GM21423 (cell line): ENCODE results near the gene AP1M2.
"Not testable (repeated sequence)": the region's sequence is repeated elsewhere in the genome, so short reads cannot be mapped to it uniquely, and the experiment has no call there.

ENCODE experiments used
- ATAC-seq: cut with Tn5 transposase; IDR thresholded peaks from one replicate; pipeline ENCODE4 v1.9.1; 2021; ENCODE audit warnings: mild to moderate bottlenecking, moderate library complexity; ENCODE audit not compliant: unreplicated experiment

AP1M2 gene

DNA sequence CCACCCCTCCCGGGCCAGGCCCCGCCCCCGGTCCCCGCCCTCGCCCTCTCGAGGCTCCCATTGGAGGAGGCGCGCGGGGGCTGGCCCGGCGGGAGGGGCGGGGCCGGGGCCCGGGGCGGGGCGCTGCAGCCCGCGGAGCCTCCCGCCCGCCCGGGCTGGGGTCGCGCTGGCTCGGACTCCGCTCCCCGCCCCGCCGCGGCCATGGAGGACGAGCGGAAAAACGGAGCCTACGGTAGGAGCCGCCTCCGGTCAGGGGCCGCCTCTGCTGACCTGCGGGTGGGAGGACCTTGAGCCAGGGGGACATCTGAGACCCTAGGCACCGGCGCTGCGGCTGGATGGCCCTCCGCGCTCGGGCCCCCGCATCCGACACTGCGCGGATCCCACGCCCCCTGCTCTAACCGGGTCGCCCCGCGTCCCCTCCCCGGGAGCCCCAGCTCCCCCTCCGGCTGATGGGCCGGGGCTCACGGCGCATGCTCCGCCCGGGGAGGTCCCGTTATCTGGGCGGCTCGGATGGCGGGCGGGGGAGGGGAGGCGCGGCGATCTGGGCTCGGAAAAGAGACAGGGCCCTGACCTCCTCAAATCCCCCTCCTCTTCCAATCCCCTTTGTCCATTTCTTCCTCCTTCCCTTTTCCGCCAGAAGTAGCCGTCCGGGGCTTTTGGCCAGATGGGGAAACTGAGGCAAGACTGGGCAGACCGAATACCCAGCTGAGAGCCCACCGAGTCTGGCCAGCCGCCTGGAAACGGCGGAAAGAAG is 15.4 kb upstream of the AP1M2 start:
- ATAC-seq = peak; percentile 56

DNA sequence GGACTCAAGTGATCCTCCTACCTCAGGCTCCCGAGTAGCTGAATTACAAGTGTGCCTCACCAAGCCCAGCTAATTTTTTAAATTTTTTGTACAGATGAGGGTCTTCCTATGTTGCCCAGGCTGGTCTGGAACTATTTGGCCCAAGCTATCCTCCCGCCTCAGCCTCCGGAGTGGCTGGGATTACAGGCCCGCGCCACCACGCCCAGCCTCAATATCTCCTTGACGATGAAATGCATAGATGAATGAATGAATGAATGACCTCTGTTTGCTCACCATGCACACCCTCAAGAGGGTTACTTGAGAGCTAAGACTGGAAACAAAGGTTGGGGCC is 14.9 kb upstream of the AP1M2 start:
- no peak for ATAC-seq

DNA sequence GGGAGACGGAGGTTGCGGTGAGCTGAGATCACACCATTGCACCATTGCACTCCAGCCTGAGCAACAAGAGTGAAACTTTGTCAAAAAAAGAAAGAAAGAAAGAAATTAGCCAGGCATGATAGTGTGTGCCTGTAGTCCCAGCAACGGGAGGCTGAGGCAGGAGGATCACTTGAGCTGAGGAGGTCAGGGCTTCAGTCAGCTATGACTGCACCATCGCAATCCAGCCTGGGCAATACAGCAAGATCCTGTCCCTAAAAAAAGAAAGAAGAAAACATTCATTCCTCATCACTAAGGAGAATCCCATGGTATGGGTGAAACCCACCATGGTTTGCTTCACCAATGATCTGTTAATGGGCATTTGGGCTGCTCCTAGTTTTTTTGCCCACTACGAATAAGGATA is 13.0 kb upstream of the AP1M2 start:
- ATAC-seq = no peak

DNA sequence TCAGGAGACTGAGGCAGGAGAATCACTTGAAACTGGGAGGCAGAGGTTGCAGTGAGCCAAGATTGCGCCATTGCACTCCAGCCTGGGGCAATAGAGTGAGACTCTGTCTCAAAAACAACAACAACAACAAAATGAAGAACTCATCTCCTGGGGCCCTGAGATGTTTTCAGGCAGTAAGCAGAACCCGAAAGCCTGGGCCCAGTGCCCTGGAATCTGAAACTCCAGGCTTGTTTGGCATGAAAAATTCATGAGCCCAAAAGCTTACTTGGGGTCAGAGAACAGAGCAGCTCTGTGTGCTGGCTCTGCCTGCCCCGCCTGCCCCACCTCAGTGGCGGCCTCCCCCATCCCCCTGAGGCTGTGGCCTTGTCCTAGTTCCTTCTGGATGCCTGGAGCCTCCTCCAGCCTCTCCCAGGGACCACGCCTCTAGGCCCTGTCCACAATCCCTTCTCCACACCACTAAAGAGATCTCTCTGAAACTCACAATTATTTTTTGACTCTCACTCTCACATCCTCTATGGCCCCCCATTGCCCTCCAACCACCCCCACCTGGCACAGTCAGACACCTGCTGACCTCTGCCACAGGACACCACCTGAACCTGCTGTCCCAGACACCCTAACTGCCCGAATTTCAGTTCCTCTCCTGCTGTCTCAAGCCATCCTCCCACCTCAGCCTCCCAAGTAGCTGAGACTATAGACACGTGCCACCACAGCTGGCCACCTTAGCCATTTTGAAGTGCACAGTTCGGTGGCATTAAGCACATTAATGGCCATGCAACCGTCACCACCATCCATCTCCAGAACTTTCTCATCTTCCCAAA is 6.9 kb upstream of the AP1M2 start:
- ATAC-seq = no peak

- no peak for ATAC-seq
Observed at GRCh38 chr19:10593148-10593547, 6.0 kb upstream of the AP1M2 start.

DNA sequence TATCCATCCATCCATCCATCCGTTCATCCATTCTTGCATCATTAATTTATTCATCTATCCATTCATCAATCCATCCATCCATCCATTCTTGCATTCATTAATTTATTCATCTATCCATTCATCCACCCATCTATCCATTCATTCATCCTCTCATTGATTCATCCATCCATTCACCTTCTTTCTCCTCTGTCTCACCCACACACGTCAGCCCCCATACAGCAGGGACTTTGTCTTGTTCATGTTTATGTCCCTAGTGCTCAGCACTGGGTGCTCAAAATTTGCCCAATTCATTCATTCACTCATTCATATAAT is 683 bp upstream of the AP1M2 start:
- ATAC-seq = no peak

DNA sequence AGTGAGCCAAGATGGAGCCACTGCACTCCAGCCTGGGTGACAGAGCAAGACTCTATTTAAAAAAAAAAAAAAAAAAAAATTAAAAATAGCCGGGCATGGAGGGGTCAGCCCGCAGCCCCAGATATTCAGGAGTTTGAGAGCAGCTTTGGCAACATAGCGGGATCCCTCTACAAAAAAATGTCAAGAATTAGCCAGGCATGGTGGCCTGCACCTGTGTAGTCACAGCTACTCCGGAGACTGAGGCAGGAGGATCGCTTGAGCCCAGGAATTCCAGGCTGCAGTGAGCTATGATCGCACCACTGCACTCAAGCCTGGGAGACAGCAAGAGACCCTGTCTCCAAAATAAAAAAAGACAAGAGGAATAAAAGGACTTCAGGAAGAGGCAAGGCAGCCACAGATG is 716 bp downstream of the AP1M2 start:
- ATAC-seq = no peak

GRCh38 chr19:10583036-10583776 is 3.9 kb downstream of the AP1M2 start:
- ATAC-seq = no peak

DNA sequence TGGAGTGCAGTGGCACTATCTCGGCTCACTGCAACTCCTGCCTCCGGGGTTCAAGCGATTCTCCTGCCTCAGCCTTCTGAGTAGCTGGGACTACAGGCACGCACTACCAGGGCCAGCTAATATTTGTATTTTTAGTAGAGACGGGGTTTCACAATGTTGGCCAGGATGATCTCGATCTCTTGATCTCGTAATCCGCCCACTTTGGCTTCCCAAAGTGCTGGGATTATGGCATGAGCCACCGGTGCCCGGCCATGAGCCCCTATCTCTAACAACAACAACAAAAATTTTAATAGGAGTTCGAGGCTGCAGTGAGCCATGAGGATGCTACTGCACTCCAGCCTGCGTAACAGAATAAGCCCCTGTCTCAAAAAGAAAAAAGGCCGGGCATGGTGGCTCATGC is 5.0 kb downstream of the AP1M2 start:
- ATAC-seq = no peak

DNA sequence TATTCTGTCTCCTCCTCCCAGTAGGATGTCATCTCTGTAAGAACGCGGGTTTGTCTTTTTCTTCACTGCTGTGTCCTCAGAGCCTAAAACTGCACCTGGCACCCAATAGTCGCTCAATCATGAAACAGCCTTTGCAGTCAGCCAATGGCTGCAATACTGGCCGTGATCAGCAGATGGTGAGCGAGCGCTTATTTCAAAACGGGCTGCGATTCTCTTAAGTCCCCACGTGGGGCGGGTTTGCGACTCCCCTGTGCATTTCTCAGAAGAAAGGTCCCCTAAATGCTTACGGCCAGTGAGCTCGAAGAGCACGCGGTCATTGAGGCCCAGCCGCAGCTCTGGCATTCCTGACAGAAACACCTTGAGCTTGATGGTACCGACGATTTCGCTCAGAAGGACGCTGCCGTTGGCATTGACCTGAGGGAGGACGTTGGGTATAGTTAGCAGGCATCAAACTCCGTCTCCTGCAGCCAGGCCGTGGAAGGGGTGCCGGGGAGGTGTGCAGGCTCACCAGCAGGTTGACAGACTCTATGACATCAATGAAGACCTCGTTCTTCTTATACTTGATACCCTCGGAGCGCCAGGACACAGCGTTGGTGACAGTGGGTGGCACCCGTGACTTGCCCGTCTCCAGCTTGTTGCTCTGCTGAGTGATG is 6.0 kb downstream of the AP1M2 start:
- no peak for ATAC-seq

DNA sequence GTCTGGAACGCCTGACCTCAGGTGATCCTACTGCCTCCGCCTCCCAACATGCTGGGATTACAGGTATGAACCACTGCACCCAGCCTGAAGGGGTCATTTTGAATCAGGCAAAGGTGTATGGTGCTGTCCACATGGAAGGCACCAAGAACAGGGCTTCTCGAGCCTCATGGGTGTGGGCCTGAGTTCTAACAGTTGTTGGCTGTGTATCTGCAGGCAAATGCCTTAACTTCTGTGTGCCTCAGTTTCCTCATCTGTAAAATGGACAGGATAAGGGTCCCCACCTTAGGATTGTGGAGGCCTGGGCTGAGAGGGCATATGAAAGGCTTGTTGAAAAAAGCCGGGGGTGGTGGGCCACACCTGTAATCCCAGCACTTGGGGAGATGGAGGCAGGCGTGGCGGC is 9.2 kb downstream of the AP1M2 start:
- ATAC-seq = no peak

DNA sequence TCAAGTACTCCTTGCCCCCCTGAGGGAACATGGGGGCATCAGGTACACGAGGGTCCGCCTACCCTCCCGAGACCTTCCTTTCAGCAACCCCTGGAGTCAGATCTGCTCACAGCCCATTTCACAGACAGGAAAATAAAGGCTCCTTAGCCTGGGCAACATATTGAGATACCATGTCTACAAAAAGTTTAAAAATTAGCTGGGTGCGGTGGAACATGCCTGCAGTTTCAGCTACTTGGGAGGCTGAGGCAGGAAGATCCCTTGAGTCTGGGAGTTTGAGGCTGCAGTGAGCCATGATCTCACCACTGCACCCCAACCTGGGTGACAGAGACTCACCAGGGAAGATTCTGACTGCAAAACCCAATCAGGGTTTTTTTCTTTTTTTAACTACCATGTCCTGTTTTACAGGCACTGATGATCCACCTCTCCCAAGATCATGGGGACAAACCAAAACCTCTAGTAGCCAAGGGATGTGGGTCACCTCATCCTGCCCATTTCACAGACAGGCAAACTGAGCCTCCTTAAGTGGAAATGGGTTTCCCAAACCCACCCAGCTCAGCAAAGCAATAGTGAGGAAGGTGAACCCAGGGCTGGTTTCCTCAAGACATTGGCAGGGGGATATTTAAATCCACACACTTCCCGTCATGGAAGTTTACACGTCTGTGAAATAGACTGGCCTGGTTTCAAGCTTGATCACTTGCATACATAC is 11.9 kb downstream of the AP1M2 start:
- ATAC-seq = no peak

GRCh38 chr19:10574462-10574861 is 12.7 kb downstream of the AP1M2 start:
- no peak for ATAC-seq

- not testable (repeated sequence) for ATAC-seq
Observed at GRCh38 chr19:10573793-10574192, 13.3 kb downstream of the AP1M2 start.

GRCh38 chr19:10568826-10569651 is 18.1 kb downstream of the AP1M2 start, which contains the start of gene CDKN2D:
Gene CDKN2D (minus strand): TSS chr19:10568979. CDS start chr19:10568653, 326 bp downstream.
- ATAC-seq = peak; percentile 60

- ATAC-seq = peak; percentile 6
Observed at GRCh38 chr19:10568062-10568825, 18.9 kb downstream of the AP1M2 start.

- ATAC-seq = no peak
Observed at GRCh38 chr19:10567656-10568055, 19.5 kb downstream of the AP1M2 start.

DNA sequence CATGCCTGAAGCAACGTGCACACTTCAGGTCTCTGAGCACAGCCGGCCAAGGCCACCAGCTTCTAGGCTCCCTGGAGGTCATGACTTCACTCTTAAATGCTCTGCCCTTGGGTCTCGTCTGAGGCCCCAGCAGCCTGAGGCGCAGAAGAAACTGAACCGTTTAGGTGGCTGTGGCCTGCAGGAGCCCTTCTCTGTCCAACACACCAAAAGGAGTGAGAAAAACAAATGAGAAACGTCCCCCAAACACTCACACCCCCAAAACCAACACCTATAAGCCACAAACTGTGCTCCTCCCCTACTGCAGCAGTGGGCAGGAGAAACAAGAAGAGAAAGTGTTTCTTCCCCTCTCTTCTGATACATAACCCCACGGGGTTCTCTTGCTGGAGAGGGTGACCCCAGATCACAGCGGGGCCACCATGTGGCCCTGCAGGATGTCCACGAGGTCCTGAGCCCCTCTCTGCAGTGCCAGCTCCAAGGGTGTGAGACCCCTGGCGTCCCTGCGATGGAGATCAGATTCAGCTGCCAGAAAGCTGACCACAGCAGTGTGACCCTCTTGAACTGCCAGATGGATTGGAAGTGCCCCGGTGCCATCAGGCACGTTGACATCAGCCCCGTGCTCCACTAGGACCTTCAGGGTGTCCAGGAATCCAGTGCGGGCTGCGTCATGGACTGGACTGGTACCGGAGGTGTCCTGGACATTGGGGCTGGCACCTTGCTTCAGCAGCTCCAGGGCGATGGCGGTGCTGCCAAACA is 20.3 kb downstream of the AP1M2 start:
- ATAC-seq = no peak

- ATAC-seq = no peak
Observed at GRCh38 chr19:10566408-10566657, 20.8 kb downstream of the AP1M2 start.
